Caco-2 (cell line): ENCODE measurements around the gene FOXO3. TPM values are rescaled to one million over a fixed set of nuclear protein-coding genes. Genes with fewer than 3 reads are reported as not detected.

ENCODE experiments used
- BruUV-seq: library from RNA; stranded (reverse); fragments of 400-500 nt; replicated peaks from 2 replicates; lab custom pipeline; 2021; lab: Mats Ljungman, UMichigan
- CTCF ChIA-PET: fragments of 300-600 bp; sonication (Branson Sonifier 250); formaldehyde crosslinking; loops from one replicate; lab custom pipeline; 2022; ENCODE audit warnings: antibody characterized with exemption; lab: Charles Lee
- POLR2A ChIA-PET: fragments of 300-600 bp; sonication (Branson Sonifier 250); formaldehyde crosslinking; loops from one replicate; lab custom pipeline; 2022; ENCODE audit warnings: antibody characterized with exemption; lab: Charles Lee
- DNase-seq, 2 experiments: peaks; one replicate each; pipeline versions ENCODE4 v3.0.0 to v3.0.0-alpha.2; 2020 to 2022
- H3K27me3 ChIP-seq: replicated peaks from 2 replicates; pipeline ENCODE4 v1.6.0; 2011; ENCODE audit warnings: low read length; ENCODE audit not compliant: control insufficient read depth, insufficient read depth
- H3K36me3 ChIP-seq: 2 replicates; pipeline ENCODE4 v1.5.1; 2011; ENCODE audit warnings: low read length; ENCODE audit not compliant: control insufficient read depth, insufficient read depth
- H3K4me1 ChIP-seq: fragments of 250-450 bp; sonication (Bioruptor Pico); 2 replicates; pipeline ENCODE4 v1.5.1; 2020; ENCODE audit warnings: mild to moderate bottlenecking
- H3K4me3 ChIP-seq: 2 replicates; pipeline ENCODE4 v1.5.1; 2011; ENCODE audit warnings: low read depth, mild to moderate bottlenecking, control low read depth, low read length
- H3K9me3 ChIP-seq: fragments of 250-450 bp; sonication (Bioruptor Pico); 2 replicates; pipeline ENCODE4 v1.5.1; 2020; ENCODE audit warnings: mild to moderate bottlenecking, moderate library complexity
- H3K27ac Mint-ChIP-seq: one replicate; pipeline ENCODE4 v1.8.0; 2022; ENCODE audit warnings: mixed read lengths; ENCODE audit not compliant: unreplicated experiment
- H3K27me3 Mint-ChIP-seq: one replicate; pipeline ENCODE4 v1.8.0; 2022; ENCODE audit warnings: mixed read lengths; ENCODE audit not compliant: insufficient read depth, unreplicated experiment
- H3K36me3 Mint-ChIP-seq: one replicate; pipeline ENCODE4 v1.8.0; 2022; ENCODE audit warnings: mild to moderate bottlenecking, mixed read lengths; ENCODE audit not compliant: insufficient read depth, unreplicated experiment
- H3K4me1 Mint-ChIP-seq: one replicate; pipeline ENCODE4 v1.8.0; 2022; ENCODE audit warnings: low read depth, mixed read lengths; ENCODE audit not compliant: unreplicated experiment
- H3K4me3 Mint-ChIP-seq: one replicate; pipeline ENCODE4 v1.8.0; 2022; ENCODE audit warnings: mild to moderate bottlenecking, moderate library complexity, mixed read lengths; ENCODE audit not compliant: unreplicated experiment
- H3K9me3 Mint-ChIP-seq: one replicate; pipeline ENCODE4 v1.8.0; 2022; ENCODE audit warnings: mixed read lengths; ENCODE audit not compliant: unreplicated experiment
- intact Hi-C: fragments of 100-400 bp; cut with micrococcal nuclease; formaldehyde crosslinking; loops from one replicate; pipeline ENCODE4 v1.10.0; 2022; ENCODE audit not compliant: unreplicated experiment
- total RNA-seq: library from RNA; stranded (reverse); gene quantifications from 2 replicates; pipeline ENCODE4 v1.2.3, GENCODE V29; 2022
- TF ChIP-seq, protein P1 (sequence below), 2 experiments: fragments of 200-600 bp in 1 of 2; IDR thresholded peaks; 1 replicate in 1 of 2; 2 replicates in 1 of 2; pipeline versions ENCODE4 v1.5.1 to v1.8.0; 2011 to 2022; ENCODE audit warnings: antibody characterized with exemption in 1 of 2, control low read depth in 1 of 2, inconsistent platforms in 1 of 2, low read depth in 1 of 2, low read length in 1 of 2, mild to moderate bottlenecking in 1 of 2, moderate library complexity in 1 of 2; ENCODE audit not compliant: insufficient read depth in 1 of 2, severe bottlenecking in 1 of 2, unreplicated experiment in 1 of 2

The FOXO3 gene
- total RNA-seq, 1 experiment from 2014 or later = 34.3 TPM

DNA sequence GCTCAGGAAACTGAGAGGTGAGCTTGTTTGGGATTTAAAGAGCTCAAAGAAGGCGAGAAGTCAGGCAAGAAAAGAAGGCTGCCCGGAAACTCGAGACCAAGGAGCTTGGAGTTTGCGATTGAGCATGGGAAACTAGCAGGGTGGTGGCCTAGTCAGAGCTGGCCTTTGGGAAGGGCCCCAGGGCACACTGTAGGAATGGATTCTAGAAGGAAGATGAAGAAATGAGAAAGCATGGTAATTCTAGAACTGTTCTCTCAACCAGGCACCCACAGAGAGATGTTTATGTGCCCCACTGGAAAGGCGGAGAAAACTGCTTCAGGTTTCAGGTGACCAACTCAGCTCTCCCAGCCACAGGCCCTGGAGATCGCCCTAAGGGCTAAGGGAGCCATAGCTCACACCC, 126.2 kb downstream of the FOXO3 start:
- Mint-ChIP-seq H3K4me3 (no peak overlapping the region), H3K4me1 (peaks cover 8% of the 10 kb centered on the region), H3K36me3 (peaks cover 22% of the 10 kb centered on the region), H3K27me3 (no peaks in the 10 kb centered on the region), H3K9me3 (no peaks in the 10 kb centered on the region), H3K27ac (peak overlapping the region; percentile 59)
- POLR2A ChIA-PET = no interaction called here
- CTCF ChIA-PET = no interaction called here
- Histone ChIP-seq H3K4me1 (peaks cover 19% of the 10 kb centered on the region), H3K9me3 (no peaks in the 10 kb centered on the region), H3K27me3 (no peaks in the 10 kb centered on the region), H3K4me3 (no peak overlapping the region), H3K36me3 (peaks cover 1% of the 10 kb centered on the region; the same call in 1 of the 2 replicates)
- no TSS peak for BruUV-seq
- intact Hi-C loops = no loop called here
- TF ChIP-seq, protein P1, sequence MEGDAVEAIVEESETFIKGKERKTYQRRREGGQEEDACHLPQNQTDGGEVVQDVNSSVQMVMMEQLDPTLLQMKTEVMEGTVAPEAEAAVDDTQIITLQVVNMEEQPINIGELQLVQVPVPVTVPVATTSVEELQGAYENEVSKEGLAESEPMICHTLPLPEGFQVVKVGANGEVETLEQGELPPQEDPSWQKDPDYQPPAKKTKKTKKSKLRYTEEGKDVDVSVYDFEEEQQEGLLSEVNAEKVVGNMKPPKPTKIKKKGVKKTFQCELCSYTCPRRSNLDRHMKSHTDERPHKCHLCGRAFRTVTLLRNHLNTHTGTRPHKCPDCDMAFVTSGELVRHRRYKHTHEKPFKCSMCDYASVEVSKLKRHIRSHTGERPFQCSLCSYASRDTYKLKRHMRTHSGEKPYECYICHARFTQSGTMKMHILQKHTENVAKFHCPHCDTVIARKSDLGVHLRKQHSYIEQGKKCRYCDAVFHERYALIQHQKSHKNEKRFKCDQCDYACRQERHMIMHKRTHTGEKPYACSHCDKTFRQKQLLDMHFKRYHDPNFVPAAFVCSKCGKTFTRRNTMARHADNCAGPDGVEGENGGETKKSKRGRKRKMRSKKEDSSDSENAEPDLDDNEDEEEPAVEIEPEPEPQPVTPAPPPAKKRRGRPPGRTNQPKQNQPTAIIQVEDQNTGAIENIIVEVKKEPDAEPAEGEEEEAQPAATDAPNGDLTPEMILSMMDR (IDR thresholded peaks at IDR 0.05; ENCODE audit: insufficient read depth in 1 of 2, low read depth in 1 of 2, low read length in 1 of 2, severe bottlenecking in 1 of 2, unreplicated experiment in 1 of 2) = no peak
- DNase-seq = no peak

DNA sequence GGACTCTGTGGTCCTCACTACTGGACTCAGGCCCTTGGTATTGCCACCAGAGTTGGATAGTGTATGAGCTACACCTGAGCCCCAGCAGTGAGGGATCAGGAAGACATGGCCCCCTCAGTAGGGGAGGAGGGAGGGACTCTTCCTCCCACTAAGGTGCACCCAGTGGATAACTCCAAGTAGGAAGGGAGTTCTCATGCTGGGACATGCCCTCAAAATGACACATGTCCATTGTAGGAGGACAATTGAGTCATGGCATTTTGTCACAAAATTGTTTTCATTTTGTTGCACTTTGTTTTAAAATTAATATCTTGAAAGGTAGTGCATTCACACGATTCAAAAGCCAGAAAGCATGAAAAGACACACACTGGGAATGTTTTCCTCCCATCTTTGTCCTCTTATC, 127.2 kb downstream of the FOXO3 start:
- TF ChIP-seq, protein P1 (IDR thresholded peaks at IDR 0.05; ENCODE audit: insufficient read depth in 1 of 2, low read depth in 1 of 2, low read length in 1 of 2, severe bottlenecking in 1 of 2, unreplicated experiment in 1 of 2) = no peak
- ChIA-PET POLR2A (no interaction called here), CTCF (no interaction called here)
- no peak overlapping the region for H3K4me3 Mint-ChIP-seq
- peaks cover 19% of the 10 kb centered on the region for H3K36me3 Mint-ChIP-seq
- Histone ChIP-seq H3K4me3 (no peak overlapping the region), H3K27me3 (no peaks in the 10 kb centered on the region), H3K9me3 (no peaks in the 10 kb centered on the region), H3K36me3 (peaks cover 1% of the 10 kb centered on the region; the same call in 1 of the 2 replicates), H3K4me1 (peaks cover 19% of the 10 kb centered on the region)
- H3K9me3 Mint-ChIP-seq = no peaks in the 10 kb centered on the region
- no peaks in the 10 kb centered on the region for H3K27me3 Mint-ChIP-seq
- DNase-seq = no peak
- intact Hi-C loops = no loop called here
- peaks cover 8% of the 10 kb centered on the region for H3K4me1 Mint-ChIP-seq
- no TSS peak for BruUV-seq
- H3K27ac Mint-ChIP-seq = no peak overlapping the region

DNA sequence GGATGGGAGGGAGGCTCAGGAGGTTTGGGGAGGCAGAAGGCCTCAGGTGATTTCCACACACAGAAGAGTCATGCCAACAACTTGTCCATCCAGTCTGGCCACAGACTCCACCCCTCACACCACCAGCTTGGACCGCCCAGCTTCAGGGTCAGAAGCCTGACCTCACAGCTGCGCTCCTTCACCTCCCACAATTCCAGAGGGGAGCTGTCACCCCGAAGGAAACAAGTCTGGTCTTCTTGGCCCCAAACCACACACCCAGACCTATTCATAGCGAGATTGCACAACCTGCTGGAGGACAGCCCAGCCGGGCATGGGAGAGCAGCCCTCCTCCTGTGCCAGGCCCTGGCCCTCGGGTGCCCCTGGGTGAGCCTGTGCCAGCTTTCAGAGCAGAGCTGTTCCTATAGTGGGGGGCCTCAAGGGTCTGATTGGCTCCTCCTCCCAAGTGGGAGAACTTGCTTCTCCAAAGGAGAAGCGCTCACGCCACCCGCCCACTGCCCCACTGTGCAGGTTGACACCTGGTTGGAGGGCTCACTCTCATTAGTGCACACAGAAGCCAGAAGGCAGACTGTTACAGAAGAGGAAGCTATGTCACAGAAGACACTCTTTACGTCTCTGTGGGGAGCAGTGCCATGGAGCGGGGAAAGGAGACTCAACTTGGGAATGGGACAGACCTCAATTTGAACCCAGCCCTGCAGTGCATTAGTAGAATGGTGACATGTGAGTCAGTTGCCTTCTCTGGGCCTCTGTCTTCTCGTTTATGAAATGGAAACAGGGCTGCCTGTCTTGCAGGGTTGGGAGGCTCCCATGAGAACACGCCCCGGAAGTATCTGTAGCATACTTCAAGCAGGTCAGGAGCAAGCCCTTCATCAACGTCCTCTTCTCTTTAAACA, 128.8 kb downstream of the FOXO3 start:
- Mint-ChIP-seq H3K27ac (peak overlapping the region; percentile 71), H3K4me3 (no peak overlapping the region)
- CTCF ChIA-PET = no interaction called here

More for the DNA sequence above, 128.8 kb downstream of the FOXO3 start:
- Histone ChIP-seq H3K4me1 (peaks cover 18% of the 10 kb centered on the region), H3K4me3 (no peak overlapping the region), H3K9me3 (no peaks in the 10 kb centered on the region), H3K27me3 (no peaks in the 10 kb centered on the region), H3K36me3 (peaks cover 1% of the 10 kb centered on the region; the same call in 1 of the 2 replicates)
- TF ChIP-seq, protein P1 (IDR thresholded peaks at IDR 0.05; ENCODE audit: insufficient read depth in 1 of 2, low read depth in 1 of 2, low read length in 1 of 2, severe bottlenecking in 1 of 2, unreplicated experiment in 1 of 2) = no peak
- no peaks in the 10 kb centered on the region for H3K27me3 Mint-ChIP-seq
- POLR2A ChIA-PET = no interaction called here
- peak; percentile 34 to 64 for DNase-seq
- H3K4me1 Mint-ChIP-seq = peaks cover 8% of the 10 kb centered on the region
- no TSS peak for BruUV-seq
- H3K36me3 Mint-ChIP-seq = peaks cover 19% of the 10 kb centered on the region
- intact Hi-C loops = no loop called here
- no peaks in the 10 kb centered on the region for H3K9me3 Mint-ChIP-seq
